Measurements from ENCODE around the gene KCP.

KCP gene

GRCh38 chr7:128831994-128832879, 78.3 kb downstream of the KCP start:
- peak overlapping the region; percentile 84 for H3K4me3 ChIP-seq (ENCODE audit: low read length)
- no peak for TF ChIP-seq CTCF (conservative IDR thresholded peaks at IDR 0.05; ENCODE audit: low read depth, low read length)
- no peak for DNase-seq (ENCODE audit: low read depth)

DNA sequence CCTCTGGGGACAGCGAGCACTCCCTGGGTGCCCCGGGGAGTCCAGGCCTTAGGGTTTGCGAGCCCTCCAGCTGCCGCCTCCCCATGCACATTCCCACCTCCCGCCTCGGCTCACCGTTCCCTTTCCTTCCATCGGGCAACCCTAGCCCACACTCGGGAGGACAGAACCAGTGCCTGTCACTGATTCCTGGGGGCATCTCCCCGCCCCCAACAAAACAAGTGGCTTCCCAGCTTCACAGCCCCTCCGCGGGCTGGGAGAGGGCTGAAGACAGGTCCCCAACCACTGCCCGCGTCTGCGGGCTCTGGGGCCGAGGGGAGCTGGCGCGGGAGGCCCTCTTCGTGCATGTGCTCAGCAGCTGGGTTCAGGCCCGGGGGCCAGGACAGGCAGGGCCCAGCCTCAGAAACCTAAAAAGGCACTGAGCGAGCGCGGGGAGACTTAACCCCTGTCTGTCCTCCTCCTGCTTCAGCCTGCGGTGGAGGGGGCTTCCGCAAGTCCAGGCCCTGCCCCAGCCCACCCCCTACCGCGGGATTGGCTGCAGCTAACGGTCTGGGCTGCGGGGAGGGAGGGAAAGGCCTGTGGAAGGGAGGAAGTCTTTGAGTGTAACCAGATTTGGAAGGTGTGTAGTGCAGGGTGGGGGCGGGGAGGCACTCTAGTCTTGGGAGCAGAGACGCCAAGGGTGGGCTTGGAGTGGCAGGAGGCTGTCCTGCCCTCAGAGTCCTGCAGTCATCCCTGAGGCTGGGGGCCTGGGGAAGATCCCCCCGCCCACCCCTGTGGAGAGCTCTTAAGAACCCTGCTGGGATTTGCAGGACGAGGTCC, 79.1 kb downstream of the KCP start:
- DNase-seq (ENCODE audit: low read depth), result no peak
- no peak for TF ChIP-seq CTCF (conservative IDR thresholded peaks at IDR 0.05; ENCODE audit: low read depth, low read length)
- peak overlapping the region; percentile 84 for H3K4me3 ChIP-seq (ENCODE audit: low read length)

GRCh38 chr7:128830231-128831177, 80.0 kb downstream of the KCP start, which contains the start of gene FLNC:
Gene FLNC, plus strand, starts transcription at chr7:128830406. Its CDS starts 232 bp downstream, at chr7:128830638.
- H3K4me3 ChIP-seq (ENCODE audit: low read length), result peak within 1 kb of the TSS; percentile 84
- no peak for TF ChIP-seq CTCF (conservative IDR thresholded peaks at IDR 0.05; ENCODE audit: low read depth, low read length)
- DNase-seq (ENCODE audit: low read depth), result no peak

DNA sequence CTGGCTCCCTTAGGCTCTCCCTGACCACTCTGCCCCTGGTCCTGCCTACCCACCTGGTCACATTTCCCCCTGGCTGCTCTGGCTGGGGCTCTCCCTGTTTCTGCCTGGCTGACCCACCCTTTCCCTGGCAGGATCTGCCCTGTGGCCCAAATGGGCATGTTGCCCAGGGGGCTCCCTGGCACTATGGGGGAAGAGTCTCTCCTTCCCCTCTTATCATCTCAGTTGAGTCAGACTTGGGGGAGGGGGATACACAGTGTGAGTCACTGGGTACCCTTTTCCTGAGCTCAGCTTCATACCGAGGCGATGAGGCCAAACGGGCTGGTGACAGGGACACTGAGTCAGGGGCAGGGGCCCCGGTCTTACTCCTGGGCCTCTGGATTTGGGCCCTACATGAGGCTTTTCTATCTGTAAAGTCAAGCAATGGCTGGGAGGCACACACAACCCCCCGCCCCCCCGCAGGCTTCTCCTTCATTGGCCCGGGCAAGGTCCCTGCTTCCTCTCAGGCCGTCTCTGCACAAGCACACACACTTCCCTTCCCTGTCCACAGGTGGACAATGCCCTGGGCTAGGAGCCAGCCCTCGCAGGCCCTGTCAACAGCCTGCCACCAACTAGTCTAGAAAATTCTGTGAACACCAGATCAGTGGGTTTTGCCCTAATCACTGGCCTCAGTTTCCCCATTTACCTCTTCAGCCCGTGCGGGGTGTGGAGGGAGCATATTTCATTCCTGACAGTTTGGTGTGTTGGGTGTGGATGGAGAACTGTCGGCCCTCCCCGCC, 80.9 kb downstream of the KCP start:
- DNase-seq (ENCODE audit: low read depth), result peak; percentile 52
- H3K4me3 ChIP-seq (ENCODE audit: low read length), result peak overlapping the region; percentile 36
- no peak for TF ChIP-seq CTCF (conservative IDR thresholded peaks at IDR 0.05; ENCODE audit: low read depth, low read length)

GRCh38 chr7:128827971-128828711, 82.4 kb downstream of the KCP start:
- peak; percentile 60 for DNase-seq (ENCODE audit: low read depth)
- TF ChIP-seq CTCF (conservative IDR thresholded peaks at IDR 0.05; ENCODE audit: low read depth, low read length), result no peak
- H3K4me3 ChIP-seq (ENCODE audit: low read length), result no peak overlapping the region
